Gastroesophageal sphincter (tissue), 3 donors: ENCODE results near the gene POU2F1.

ENCODE experiments used
- POLR2A ChIP-seq, 2 donors: fragments of 450-650 bp; IDR thresholded peaks; one replicate each; pipeline ENCODE4 v1.6.1; 2017; ENCODE audit warnings: antibody characterized with exemption in 2 of 2, mild to moderate bottlenecking in 2 of 2, moderate library complexity in 1 of 2
- TF ChIP-seq, protein P1 (sequence below), 4 experiments: fragments of 200-600 bp in 2 of 4; fragments of 450-650 bp in 2 of 4; sonication (generic) in 1 of 4; IDR thresholded peaks; one replicate each; pipeline ENCODE4 v1.5.1; 2017 to 2019; ENCODE audit warnings: antibody characterized with exemption in 4 of 4, mild to moderate bottlenecking in 2 of 4, moderate library complexity in 2 of 4

DNA sequence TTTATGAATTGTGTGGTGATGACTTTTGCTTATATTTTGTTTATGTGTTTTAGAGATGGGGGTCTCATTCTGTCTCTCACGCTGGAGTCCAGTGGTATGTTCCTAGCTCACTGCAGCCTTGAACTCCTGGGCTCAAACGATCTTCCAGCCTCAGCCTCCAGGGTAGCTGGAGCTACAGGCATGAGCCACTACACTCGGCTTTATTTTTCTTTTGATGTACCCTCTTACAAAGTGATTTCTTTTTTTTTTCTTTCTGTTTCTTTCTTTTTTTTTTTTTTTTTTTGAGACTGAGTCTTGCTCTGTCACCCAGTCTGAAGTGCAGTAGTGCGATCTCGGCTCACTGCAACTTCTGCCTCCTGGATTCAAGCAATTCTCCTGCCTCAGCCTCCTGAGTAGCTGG lies 250.9 kb downstream of the POU2F1 start:
- TF ChIP-seq, protein P1, sequence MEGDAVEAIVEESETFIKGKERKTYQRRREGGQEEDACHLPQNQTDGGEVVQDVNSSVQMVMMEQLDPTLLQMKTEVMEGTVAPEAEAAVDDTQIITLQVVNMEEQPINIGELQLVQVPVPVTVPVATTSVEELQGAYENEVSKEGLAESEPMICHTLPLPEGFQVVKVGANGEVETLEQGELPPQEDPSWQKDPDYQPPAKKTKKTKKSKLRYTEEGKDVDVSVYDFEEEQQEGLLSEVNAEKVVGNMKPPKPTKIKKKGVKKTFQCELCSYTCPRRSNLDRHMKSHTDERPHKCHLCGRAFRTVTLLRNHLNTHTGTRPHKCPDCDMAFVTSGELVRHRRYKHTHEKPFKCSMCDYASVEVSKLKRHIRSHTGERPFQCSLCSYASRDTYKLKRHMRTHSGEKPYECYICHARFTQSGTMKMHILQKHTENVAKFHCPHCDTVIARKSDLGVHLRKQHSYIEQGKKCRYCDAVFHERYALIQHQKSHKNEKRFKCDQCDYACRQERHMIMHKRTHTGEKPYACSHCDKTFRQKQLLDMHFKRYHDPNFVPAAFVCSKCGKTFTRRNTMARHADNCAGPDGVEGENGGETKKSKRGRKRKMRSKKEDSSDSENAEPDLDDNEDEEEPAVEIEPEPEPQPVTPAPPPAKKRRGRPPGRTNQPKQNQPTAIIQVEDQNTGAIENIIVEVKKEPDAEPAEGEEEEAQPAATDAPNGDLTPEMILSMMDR (IDR thresholded peaks at IDR 0.05) = no peak
- no peak for TF ChIP-seq POLR2A (IDR thresholded peaks at IDR 0.05)
